ENCODE data around the gene PLPP3. TPM values are rescaled to one million over a fixed set of nuclear protein-coding genes. Genes with fewer than 3 reads are reported as not detected.

Gene PLPP3
- polyA plus RNA-seq, 4 donors: 109 to 128 (median 119) TPM

- DNase-seq (ENCODE audit: low read depth in 4 of 4, low spot score in 2 of 4): no peak
Observed at GRCh38 chr1:56550138-56550858, 29.1 kb downstream of the PLPP3 start.

- DNase-seq (ENCODE audit: low read depth in 4 of 4, low spot score in 2 of 4): no peak
Observed at GRCh38 chr1:56548571-56548970, 30.8 kb downstream of the PLPP3 start.

- no peak for DNase-seq (ENCODE audit: low read depth in 4 of 4, low spot score in 2 of 4)
Observed at GRCh38 chr1:56547977-56548376, 31.4 kb downstream of the PLPP3 start.

GRCh38 chr1:56547473-56547872, 31.9 kb downstream of the PLPP3 start:
- no peak for DNase-seq (ENCODE audit: low read depth in 4 of 4, low spot score in 2 of 4)

GRCh38 chr1:56545711-56546110, 33.7 kb downstream of the PLPP3 start:
- DNase-seq (ENCODE audit: low read depth in 4 of 4, low spot score in 2 of 4): no peak

- DNase-seq (ENCODE audit: low read depth in 4 of 4, low spot score in 2 of 4): no peak
Observed at GRCh38 chr1:56543783-56544612, 35.4 kb downstream of the PLPP3 start.

GRCh38 chr1:56542651-56543050, 36.7 kb downstream of the PLPP3 start:
- DNase-seq (ENCODE audit: low read depth in 4 of 4, low spot score in 2 of 4): no peak

GRCh38 chr1:56541408-56541807, 38.0 kb downstream of the PLPP3 start:
- no peak for DNase-seq (ENCODE audit: low read depth in 4 of 4, low spot score in 2 of 4)

GRCh38 chr1:56540467-56540866, 38.9 kb downstream of the PLPP3 start:
- no peak for DNase-seq (ENCODE audit: low read depth in 4 of 4, low spot score in 2 of 4)

- DNase-seq (ENCODE audit: low read depth in 4 of 4, low spot score in 2 of 4): no peak
Observed at GRCh38 chr1:56539520-56539931, 39.8 kb downstream of the PLPP3 start.

GRCh38 chr1:56538532-56538931, 40.8 kb downstream of the PLPP3 start:
- DNase-seq (ENCODE audit: low read depth in 4 of 4, low spot score in 2 of 4): no peak

- DNase-seq (ENCODE audit: low read depth in 4 of 4, low spot score in 2 of 4): no peak
Observed at GRCh38 chr1:56537660-56538059, 41.7 kb downstream of the PLPP3 start.

- no peak for DNase-seq (ENCODE audit: low read depth in 4 of 4, low spot score in 2 of 4)
Observed at GRCh38 chr1:56535939-56536338, 43.4 kb downstream of the PLPP3 start.

- DNase-seq (ENCODE audit: low read depth in 4 of 4, low spot score in 2 of 4): no peak
Observed at GRCh38 chr1:56535362-56535761, 44.0 kb downstream of the PLPP3 start.

GRCh38 chr1:56534130-56534651, 45.2 kb downstream of the PLPP3 start:
- DNase-seq (ENCODE audit: low read depth in 4 of 4, low spot score in 2 of 4): no peak

GRCh38 chr1:56533621-56534020, 45.7 kb downstream of the PLPP3 start:
- DNase-seq (ENCODE audit: low read depth in 4 of 4, low spot score in 2 of 4): no peak

GRCh38 chr1:56533197-56533596, 46.2 kb downstream of the PLPP3 start:
- no peak for DNase-seq (ENCODE audit: low read depth in 4 of 4, low spot score in 2 of 4)

GRCh38 chr1:56532350-56532683, 47.0 kb downstream of the PLPP3 start:
- DNase-seq (ENCODE audit: low read depth in 4 of 4, low spot score in 2 of 4): no peak

GRCh38 chr1:56531624-56532349, 47.6 kb downstream of the PLPP3 start:
- DNase-seq (ENCODE audit: low read depth in 4 of 4, low spot score in 2 of 4): no peak

- no peak for DNase-seq (ENCODE audit: low read depth in 4 of 4, low spot score in 2 of 4)
Observed at GRCh38 chr1:56529801-56530200, 49.6 kb downstream of the PLPP3 start.

Data from left renal cortex interstitium (tissue), 4 donors.